ENCODE measurements around the gene SPECC1.

DNA sequence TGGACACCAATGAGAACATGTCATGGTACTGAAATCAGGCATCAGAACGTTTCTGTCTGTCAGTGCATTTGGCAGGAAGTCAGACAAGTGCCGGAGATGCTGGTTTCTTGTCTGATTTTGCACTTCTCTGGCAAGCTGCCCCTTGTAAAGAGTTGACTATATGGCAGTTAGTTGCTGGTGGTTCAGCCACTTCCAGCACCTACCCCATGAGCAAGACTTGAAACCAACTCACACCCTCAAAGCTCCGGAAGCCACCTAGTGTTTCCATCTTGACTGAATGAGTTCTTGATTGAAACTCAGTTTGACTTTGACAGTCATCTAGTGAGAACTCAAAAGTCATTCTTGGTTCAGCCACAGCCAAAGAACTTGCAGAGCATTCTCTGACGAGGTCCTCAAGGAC is 225.1 kb downstream of the SPECC1 start:
- TF ChIP-seq CTCF (IDR thresholded peaks at IDR 0.05; ENCODE audit: low read depth, low read length) (no peak), POLR2A (IDR thresholded peaks at IDR 0.05; ENCODE audit: extremely low read depth, insufficient read length) (no peak), MYC (IDR thresholded peaks at IDR 0.05; ENCODE audit: low read depth, low read length) (no peak), MAX (IDR thresholded peaks at IDR 0.05; ENCODE audit: low read depth, low read length) (no peak)

Data from NB4 (cell line).